Left kidney (tissue), 2 donors: ENCODE measurements around the gene RORB. TPM values are rescaled to one million over a fixed set of nuclear protein-coding genes. Genes with fewer than 3 reads are reported as not detected.
A peak's percentile ranks its signal among the peaks of the same experiment; 100 is the strongest.

ENCODE experiments used
- DNase-seq: peaks from one replicate; pipeline ENCODE4 v3.0.0-alpha.2; 2013
- polyA plus RNA-seq: library from polyadenylated mRNA; unstranded; fragments of 120-200 nt; gene quantifications from one replicate; pipeline ENCODE4 v1.2.1, GENCODE V29; 2013; ENCODE audit not compliant: insufficient read length

The RORB gene
- polyA plus RNA-seq, 1 donor, result 0.20 TPM

DNA sequence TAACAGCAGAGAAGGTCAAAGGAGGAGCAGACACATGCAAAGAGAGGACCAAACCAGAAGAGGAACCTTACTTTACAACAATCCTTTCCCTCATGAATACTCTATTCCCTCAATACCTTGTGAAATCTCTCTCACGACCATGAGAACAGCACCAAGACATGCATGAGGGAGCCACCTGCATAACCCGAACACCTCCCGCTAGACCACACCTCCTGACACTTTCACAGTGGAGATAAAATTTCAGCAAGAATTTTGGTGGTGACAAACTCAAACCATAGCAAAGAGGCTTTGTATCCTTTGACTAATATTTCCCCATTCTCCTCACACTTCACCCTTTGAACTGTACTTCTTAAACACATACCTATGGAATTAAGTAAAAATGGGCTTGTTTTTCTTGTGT is 101.7 kb downstream of the RORB start:
- no peak for DNase-seq

DNA sequence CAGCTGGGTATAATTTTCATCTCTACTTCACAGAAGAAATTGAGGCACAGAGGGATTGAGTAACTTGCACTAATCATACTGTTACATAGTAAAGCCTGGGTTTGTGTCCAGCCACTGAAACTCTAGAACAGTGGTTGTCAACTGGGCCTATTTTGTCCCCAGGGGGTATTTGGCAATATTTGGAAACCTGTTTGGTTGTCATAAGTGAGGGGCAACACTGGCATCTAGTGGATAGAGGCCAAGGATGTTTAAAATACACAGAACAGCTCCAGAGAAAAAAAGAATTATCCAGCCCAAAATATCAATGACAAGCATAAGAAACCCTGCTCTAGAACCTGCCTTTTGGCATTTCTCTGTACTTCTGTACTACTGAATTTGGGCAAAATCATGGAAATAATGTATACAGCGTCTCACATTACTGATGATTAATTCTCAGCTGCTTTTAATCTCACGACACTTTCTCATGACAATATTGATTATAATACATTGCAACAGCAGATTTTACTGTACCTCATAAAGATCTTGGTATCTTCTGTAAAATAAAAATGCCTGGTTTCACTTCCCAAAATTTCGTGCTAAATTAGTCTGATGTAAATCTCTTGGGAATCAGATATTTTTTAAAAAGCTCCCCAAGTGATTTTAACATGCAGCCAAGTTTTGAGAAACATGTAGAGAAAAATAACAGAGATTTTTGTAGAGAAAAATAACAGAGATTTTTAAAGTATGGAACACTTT is 112.7 kb downstream of the RORB start:
- no peak for DNase-seq

DNA sequence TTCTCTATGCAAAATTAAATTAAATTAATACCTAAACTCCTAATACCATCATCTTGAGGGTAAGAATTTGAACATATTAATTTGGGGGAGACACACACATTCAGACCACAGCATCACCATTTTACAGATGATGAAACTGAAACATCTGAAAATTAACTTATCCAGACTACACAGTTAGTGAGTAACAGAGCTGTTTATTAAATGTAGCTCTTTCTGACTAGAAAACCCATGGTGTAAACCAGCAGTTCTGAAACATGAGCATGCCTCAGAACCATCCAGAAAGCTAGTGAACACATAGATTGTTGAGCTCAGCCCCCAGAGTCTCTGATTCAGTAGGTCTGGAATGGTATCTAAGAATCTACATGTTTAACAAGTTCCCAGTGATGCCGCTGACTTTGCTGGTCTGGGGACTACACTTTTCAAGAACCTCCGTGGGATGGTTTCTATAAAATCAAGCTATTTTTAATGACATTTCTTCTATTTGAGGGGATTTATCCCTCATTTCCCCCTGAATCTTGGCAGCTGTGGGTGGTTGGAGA is 113.5 kb downstream of the RORB start:
- no peak for DNase-seq

DNA sequence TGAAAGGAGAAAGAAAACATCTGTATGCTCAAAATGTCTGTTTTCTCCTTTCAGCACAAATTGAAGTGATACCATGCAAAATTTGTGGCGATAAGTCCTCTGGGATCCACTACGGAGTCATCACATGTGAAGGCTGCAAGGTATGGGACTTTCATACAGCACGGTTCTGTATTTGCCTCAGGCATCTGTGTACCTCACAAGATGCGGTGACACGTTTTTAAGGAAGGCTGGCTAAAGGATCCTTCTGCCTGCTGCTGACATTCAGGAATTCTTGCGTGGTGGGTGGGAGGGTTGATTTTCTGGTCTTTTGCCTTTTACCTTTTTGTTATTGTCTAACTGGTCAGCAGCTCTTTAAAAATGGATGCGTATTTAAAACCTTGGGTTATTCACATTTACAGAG is 133.1 kb downstream of the RORB start:
- no peak for DNase-seq

DNA sequence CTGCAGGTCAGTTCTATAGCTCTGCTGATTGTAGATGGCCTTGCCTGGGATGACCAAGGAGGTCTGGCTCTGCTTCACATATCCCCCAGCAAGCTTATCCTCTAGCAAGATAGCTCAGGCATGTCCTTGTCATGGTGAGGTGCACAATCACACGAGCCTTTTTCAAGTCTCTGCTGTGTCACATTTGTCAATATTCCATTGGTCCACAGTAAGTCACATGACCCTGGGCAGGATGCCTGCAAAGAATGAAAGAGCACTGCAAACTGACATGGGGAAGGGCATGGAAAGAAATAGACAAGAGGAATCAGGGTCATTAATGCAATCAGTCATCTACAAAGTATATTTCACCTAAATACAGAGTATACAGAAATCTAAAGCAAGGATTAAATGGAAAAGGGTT is 142.0 kb downstream of the RORB start:
- no peak for DNase-seq

DNA sequence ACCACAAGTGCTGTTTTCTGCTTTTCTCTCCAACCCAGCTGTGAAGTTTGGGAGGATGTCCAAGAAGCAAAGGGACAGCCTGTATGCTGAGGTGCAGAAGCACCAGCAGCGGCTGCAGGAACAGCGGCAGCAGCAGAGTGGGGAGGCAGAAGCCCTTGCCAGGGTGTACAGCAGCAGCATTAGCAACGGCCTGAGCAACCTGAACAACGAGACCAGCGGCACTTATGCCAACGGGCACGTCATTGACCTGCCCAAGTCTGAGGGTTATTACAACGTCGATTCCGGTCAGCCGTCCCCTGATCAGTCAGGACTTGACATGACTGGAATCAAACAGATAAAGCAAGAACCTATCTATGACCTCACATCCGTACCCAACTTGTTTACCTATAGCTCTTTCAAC is 145.2 kb downstream of the RORB start:
- DNase-seq, result no peak

DNA sequence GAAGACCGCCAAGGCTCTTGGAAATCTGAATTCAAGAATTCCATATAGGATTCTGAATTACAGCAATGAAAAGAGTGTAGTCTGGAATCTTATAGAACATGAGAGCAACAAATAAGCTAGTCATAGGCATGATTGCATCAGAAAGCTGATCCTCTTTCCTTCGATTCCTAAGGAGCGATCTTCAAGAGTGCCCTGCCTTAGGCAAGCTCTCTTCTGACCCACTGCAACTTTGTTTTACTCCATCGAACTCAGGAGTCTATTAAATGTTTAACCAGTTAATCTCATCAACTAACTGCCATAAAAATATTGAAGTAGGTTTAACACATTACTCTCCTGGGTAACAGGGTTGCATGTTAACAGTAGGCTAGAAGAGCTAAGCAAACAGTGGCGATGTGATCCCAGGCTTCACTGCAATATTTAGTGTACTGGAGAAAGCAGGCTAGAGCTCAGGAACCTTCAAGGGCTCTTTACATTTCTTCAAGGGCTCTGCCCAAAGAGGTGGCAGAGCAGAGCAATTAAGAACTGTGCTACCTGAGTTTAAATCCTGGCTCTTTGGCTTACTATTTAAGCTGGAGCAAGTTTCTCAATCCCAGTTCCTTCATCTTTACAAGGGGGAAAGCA is 146.3 kb downstream of the RORB start:
- DNase-seq, result no peak

DNA sequence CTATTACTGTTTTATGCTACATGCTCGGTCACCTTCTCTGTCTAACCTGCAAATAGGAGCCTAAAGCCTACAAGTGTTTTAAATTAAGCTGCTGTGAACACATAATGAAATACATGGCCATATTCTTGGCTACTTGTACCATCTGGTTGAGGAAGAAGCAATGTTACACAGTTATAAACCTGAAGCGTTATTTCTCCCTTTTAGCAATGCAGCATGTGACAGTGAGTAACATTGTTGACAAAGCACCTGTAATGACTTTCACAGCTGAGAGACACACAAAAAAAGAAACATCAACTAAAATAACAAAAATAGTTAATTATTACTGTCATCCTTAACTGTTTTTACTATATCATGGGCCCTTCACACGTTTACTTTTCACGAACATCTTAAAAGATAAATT is 146.9 kb downstream of the RORB start:
- DNase-seq, result no peak

DNA sequence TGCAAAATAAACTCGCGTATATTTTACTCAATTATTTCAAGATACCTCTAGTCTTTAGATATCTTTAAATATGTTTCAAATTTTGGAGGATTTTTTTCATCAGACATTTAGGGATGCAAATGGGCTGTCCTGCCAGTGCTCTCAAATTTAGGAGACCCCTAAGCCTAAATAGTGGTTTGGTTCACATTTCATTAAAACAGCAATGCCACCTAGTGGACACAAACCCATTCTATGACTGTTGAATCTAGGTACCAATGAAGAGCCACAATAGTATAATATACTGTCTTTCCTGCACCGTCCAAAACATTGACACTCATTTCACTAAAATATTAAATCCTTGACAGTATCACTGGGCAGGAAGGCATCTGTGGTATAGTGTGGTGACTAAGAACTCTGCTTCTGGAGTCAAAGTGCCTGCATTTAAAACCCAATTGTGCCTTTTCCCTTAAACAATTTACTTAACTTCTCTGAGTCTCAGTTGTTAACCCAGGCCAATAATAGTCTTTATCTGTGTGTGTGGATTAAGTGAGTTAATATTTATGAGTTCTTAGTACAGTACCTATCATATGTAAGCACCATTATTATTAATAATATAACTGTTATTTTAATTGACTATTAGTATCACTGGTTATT is 148.0 kb downstream of the RORB start:
- DNase-seq, result peak; percentile 28

DNA sequence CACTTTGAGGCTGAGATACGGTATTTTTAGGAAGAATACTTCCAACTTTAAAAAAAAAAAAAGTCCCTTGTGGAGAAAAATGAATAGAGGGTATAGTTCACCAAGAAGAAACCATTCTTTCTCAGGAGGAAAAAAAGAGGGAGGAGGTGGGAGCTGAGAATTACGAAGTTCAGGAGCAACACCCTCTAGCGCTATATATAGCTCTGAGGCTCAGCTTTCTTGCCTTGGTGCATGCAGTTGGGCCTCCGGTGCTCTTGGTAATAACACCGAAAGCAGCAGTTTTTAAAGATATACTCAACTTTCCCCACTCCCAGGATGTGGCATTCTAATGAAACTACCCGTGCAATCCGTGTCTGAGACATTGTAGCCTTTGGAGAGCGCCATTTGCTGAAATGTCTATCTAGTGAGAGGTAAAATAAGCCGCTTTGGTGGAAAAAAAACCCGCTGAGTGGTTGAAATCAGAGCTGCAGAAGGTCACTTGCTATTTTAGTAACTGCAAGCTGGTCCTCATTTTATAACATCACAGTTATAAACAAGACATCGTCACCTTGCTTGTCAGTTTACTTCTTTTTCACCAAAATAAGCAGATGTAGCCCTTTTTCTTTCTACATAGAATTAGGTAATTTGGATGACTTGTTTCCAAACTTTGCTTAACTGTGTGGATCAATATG is 156.4 kb downstream of the RORB start:
- DNase-seq, result no peak

DNA sequence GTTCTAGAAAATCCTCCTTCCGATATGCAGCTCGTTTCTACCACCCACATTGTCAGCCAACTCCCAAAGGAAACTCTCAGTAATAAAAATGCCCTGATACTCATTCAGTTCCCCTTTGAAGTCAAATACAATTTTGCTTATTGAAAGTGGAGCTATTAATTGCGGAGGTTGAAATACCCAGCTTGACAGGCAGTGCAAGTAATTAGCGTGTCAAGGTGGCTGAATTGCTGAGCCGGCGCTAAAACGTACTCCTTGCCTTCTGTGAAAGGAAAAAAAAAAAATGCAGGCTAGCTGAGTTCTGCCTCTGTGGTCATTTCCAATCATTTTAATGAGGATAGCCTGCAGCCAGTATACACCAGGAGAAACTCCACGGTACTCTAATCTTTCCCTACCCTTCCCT is 165.5 kb downstream of the RORB start:
- no peak for DNase-seq

DNA sequence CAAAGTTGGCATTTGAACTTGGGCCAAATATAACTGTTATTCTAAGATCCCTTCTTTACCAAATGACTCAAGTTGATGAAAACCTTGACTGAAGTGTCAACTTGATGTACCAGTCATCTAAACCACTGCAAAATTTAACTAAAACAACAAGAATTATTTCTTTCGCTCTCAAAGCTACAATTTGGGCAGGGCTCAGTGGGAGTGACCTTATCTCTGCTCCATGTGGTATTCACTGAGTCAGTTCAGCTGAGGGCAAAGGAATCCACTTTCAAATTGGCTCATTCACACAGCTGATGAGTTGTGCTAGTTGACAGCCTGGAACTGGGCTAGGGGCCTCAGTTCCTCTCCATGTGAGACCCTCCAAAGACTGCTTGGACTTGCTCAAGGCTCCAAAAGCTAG is 166.3 kb downstream of the RORB start:
- no peak for DNase-seq

DNA sequence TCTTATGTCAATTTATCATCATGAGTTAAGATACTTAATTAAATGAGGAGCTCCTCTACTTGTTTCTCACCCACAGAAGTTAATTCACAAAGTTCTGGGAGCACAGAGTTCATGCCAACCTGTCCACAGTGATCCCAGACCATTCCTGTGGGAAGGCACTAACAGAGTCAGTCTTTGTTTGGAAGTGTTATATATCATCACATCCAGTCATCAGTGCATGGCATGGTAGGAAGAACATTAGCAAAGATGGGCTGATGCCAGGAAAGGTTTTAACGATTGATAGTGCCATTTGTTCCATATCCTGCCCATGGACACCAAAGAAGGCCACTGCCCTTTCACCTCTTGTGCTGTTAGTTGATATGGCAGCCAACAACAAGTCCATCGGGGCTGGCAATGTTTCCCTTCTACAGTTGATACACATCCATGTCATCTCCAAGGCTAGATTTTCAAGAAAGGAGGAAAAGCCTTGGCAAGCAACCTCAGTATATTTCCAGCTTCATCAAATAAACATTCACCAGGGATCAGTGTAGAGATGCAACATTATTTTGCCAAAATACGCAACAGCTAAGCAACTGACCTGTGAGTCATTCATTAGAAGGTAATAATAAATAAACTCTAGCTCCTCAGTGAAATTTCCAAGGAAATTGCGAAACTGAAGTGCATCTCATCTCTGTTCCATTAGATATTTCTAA is 169.6 kb downstream of the RORB start:
- DNase-seq, result no peak

DNA sequence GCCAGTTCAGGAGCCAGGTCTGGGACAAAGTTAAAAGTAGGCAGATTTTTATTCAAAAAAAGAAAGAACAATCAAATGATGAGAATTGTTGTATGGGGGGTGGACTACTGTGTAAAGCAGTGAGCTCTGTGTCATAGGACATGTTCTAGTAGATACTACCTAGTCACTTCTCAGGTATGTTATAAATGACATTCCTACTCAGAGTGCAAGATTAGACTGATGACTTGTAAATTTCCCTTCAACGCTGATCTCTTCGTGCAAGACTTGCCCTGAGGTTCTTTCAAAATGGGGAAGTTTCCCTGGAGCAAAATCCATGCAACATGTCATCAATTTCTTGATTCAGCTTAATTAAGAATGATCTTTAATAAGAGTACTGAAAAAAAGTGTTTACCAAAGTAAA is 175.1 kb downstream of the RORB start:
- DNase-seq, result no peak

DNA sequence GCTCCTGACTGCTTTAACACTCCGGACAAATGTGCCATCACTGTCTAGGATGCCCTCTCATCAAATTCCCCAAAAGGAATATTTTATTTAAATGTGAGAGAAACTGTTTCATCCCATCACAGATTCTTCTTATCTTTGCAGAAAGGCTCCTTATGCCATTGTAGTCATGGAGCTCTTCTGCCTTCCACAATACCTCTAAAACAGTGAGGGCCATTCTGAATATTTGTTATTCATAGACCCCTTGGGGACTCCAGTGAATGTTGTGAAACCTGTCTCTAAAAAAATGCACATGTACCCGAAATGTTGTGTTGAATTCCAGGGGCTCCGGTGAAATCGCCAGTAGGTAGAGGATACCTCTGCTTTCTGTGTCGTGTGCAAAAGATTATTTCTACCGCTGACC is 176.9 kb downstream of the RORB start:
- DNase-seq, result no peak

DNA sequence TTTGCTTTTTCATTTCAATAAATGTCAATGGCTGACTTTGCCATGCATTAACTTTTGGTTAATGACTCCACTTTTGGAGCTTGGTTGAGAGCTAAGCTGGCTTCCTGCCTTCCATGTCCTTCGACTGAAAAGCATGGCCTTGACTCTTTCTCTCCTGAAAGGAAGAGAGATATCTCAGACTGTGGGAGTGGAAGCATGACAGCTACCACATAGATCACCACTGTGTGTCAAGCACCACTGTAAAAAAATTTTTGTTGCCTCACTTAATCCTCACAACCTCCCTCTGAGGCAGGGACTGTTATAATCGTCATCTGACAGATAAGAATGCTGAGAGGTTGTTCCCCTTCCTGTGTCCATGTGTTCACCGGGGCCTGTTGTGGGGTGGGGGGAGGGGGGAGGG is 184.8 kb downstream of the RORB start:
- no peak for DNase-seq

DNA sequence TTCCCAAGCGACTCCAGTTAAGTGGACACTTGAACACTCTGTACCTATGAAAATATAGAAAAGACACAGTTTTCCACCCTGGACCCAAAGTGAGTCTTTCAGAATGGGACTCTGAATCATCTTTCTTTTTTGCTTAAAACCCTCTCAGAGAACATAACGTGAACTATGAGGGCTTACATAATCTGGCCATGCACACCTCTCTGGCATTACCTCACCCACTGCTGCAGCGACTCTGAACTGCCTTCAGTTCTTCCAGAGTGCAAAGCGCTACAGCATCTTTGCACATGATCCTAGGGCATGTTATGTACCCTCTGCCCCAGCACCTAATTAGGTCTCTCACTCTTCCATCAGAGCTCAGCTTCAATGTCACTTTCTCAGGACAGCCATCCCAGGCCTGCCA is 186.2 kb downstream of the RORB start:
- no peak for DNase-seq

DNA sequence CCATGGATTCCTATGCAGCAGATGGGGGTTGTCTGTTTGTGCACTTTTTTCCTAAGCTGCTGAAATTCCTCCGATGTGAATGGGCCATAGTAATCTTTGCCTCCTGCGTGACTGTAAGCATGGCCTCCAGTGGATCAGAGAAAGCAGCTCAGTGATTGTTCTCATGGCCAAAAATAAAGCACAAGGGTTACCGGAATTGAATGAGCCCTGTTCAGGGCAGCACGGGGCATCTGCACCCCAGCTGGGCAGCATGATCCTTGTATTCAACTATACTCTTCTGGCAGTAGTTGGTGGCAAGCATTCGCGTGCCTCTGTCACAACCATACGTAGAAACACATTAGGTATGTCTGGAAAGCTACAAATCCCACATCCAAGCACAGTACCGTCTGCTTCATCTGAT is 193.9 kb downstream of the RORB start:
- DNase-seq, result no peak

DNA sequence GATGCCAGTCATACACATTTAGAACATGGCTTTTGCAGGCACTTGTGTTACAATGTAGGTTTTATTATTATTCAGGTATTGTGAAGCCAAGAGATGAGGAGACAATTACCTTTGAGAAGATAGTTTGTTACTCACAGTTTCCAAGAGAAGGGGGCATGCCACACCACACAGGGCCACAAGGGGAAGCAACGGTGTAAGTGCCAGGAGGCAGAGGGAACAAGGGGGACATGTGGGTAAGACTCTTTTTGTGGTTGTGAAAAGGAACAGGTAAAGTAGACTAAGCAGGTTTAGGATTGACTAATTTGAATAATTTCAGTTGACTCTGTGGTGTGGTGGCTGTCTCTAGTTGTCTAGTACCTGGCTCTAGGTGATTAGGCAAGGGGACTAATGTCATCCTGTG is 199.4 kb downstream of the RORB start:
- DNase-seq, result no peak

DNA sequence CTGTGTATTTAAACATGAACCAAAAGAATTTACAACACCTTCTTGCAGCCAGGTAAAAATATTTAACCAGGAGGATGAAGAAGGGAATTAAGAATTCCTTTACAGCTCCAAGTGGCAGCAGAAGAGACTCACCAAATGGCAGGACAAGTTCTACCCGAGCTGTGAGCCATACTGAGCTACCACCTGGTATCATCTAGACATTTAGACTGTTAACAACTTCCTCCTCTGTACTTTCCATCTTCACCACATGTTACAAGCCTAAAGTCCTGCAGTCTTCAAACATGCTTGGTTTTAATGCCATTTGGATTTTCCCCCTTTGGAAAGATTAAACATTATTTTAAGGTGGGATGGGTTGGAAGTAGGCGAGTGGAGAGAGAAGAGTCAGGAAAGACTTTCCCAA is 200.4 kb downstream of the RORB start:
- DNase-seq, result no peak

DNA sequence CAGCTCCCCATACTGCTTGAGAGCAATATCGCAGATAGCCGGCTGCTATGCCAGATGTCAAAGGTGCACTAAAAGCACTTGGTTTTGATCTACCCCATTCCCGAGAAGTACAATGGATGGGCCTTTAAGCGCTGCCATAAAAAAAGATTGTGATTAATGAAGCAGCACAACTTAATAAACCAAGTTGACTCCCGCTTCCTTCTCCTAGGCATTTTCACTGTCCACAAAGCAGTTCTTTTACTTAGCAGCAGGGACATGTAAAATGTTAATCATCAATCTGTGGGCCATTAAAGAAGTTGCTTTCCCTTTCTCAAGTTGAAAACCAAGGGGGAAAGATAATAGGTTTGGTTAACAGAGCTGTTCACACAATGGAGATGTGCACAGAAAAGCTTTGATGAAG is 214.2 kb downstream of the RORB start:
- peak; percentile 56 for DNase-seq

DNA sequence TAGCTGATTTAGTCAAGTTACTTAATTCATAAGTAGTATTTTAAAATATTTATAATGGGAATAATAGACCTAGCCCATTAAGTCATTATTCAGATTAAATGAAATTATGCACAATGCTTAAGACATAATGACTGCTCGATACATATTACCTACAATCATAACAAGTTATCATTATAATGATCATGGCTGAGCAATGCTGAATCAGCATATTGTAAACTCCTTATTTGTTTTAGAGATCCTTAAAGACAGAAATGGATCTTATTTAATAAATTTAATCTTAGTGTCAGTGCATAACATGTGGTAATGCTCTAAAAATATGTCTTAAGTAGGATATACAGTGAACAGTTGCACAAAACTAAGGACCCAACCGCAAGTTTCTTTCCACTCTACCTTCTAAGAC is 221.6 kb downstream of the RORB start:
- no peak for DNase-seq
